Putamen (tissue), 1 donor: ENCODE results near the gene LARP4B.

Experiments
- DNase-seq: peaks from one replicate; pipeline ENCODE4 v3.0.0-alpha.2; 2016; ENCODE audit warnings: low spot score

The LARP4B gene

DNA sequence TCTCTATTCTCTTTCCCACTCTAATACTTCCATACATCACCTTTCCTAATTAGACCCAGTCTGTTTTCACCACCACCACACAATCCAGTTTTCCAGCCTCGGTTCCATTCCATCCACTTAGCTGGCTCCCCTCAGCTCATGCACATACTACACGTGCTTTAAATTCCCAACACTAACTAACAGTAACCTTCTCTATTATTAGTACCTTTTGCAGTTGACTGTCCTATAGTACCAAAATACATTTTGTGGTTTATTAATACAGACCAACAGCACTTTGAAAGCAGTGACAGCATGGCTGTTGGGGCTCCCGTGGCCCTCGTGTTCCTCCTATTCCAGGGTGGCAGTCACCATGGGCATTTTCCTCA, 64.9 kb downstream of the LARP4B start:
- no peak for DNase-seq

DNA sequence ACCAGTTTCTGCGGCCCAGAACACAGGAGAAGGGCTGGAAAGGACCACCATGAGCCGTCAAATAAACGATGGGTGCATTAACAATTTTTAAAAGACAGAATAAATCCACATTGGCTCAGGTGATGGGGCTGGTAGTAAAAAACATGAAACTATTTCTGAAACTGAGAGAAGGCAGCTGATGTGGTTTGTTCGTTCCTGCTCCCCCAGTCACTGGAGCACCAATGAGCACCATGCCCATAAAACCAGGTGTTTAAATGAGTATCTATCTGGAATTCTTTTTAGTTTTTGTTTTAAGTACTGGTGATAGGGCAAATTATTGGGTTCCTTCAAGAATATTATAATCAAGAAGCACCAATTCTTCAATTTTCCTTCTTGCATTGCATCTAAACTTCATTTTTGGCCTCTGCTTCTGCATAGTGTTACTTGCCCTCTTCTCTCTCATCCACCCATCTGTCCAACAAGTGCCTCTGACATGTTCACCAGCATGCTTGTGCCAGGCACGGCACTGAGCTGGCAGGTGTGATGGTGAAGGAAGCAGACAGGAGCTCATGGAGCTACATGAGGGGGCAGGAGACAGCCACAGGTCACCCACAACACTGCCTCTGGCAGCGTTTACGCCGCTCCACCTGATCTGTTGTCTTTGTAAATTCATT, 65.5 kb downstream of the LARP4B start:
- no peak for DNase-seq

DNA sequence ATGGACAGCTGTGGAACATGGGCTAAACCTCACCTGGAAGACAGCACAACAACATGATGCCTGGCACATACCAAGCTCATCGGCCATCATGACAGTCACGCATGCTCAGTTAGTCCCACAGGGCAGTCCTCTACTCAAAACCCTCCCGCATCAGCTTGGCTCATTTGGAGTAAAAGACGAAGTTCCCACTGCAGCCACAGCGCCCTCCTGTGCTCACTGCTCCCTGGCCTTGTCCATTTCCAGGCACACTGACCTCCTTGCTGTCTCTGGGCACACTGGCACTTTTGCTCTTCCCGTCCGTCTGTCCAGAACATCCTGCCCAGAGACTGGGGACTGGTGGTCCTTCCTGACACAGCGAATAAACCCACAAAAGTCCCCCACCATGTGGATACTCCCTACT, 66.2 kb downstream of the LARP4B start:
- DNase-seq = no peak

DNA sequence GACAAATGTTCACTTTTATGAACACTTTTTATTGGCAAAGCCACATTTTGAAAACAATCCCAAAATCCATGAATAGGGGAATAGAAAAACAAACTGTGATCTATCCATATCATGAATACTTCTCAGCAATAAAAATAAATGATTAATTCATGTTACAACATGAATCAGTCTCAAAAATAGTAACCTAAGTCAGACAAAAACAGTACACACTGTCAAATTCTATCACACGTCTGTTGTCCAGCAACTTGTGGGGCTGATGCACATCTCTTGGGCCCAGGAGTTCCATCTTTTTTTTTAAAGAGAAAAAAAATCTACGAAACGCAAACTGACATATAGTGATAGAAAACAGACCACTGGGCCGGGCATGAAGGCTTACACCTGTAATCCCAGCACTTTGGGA, 71.0 kb downstream of the LARP4B start:
- DNase-seq = no peak

DNA sequence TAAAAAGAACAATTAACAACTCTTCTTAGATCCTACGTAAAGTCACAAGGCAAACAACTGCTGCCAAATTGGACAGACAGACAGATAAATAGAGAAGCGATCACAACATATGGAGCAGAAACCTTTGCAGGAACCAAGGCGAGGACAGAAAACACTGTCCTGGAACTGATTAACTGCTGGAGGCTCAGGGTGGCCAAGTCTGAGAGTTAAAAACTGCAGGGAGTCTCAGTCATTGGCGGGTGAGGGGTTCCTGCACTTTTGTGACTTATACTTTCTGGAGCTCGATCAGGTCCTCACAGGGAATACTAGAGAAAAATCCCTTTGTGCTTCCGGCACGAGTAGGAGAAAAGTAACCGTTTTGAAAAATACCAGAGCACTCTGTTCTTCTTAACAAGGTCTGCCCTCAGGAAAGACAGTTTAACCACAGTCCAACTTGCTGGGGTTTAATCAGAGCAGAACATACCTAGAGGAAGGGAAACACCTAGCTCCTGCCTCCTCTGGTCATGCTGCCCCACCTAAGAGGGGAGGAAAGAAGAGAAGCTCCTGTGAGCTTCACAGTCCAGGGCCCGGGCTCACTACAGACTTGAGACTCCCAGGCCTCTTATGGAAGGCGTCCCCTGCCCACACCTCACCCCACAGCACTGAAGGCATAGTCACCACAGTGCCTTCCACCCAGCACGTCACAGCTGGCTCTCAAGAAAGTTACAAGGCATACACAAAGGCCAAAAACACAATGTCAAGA, 74.9 kb downstream of the LARP4B start:
- no peak for DNase-seq

DNA sequence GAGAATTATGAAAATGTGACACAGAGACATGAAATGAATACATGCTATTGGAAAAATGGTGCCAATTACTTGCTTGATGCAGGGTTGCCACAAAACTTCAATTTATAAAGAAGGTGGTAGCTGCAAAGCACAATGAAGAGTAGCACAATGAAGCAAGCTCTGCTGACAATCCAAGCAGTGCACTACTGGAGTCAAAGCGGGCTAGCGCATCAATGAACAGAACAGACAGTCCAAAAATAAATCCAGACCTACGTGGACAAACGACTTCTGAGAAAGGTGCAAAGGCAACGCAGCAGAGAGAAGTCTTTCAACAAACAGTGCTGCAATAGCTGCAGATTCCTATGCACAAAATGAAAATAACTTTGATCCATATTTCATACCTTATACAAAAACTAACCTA, 75.8 kb downstream of the LARP4B start:
- no peak for DNase-seq

DNA sequence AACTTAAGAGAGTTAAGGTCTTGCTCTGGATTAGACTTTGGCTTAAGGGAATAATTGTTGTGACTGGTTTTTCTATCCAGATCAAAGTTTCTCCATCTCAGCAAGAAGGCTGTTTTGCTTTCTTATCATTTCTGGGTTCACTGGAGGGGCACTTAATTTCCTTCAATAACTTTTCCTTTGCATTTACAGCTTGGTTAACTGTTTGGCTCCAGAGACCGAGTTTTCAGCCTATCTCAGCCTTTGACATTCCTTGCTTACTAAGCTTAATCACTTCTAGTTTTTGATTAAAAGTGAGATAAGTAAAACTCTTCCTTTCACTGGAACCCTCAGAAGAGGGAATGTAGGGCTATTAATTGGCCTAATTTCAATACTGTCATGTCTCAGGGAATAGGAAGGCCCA, 76.4 kb downstream of the LARP4B start:
- DNase-seq = no peak

DNA sequence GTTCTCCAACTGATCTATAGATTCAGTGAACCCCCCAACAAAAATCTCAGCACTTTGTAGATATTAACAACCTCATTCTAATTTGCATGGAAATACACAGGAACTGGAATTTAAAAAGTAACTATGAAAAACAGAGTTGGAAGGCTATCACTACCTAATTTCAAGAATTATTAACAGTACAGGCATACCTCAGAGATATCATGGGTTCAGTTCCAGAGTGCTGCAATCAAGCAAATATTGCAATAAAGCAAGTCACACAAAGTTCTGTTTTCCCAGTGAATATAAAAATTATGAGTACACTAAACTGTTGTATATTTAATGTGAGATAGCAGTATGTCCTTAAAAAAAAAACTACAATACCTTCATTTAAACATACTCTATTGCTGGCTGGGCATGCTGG, 78.5 kb downstream of the LARP4B start:
- no peak for DNase-seq

DNA sequence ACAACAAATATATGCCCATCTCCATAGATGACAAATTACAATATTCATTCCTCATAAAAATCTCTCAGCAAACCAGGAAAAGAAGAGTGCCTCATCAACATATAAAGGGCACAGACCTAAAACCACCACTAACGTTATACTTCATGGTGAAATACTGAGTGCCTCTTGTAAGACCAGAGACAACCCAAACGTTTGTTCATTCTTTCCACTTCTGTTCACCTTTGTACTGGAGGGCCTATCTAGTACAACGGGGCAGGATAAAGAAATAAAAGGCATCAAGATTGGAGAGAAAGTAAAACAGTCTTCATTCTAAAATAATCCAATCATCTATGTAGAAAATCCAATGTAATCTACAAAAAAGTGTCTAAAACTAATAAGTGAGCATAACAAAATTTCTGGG, 79.1 kb downstream of the LARP4B start:
- no peak for DNase-seq

DNA sequence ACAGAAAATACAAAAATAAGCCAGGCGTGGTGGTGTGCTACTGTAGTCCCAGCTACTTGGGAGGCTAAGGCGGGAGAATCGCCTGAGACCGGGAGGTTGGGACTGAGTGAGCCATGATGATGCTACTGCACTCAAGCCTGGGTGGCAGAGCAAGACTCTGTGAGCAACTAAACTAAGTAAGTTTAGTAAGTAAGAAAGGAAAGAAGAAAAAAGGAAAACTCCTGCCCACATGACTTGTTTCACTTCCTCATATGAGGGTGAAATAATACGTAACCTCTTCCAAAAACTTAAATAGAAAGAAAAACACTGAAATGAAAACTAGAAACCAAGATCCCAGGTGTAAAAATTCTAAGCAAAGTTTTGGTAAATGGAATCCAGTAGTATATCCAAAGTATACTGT, 79.6 kb downstream of the LARP4B start:
- no peak for DNase-seq

DNA sequence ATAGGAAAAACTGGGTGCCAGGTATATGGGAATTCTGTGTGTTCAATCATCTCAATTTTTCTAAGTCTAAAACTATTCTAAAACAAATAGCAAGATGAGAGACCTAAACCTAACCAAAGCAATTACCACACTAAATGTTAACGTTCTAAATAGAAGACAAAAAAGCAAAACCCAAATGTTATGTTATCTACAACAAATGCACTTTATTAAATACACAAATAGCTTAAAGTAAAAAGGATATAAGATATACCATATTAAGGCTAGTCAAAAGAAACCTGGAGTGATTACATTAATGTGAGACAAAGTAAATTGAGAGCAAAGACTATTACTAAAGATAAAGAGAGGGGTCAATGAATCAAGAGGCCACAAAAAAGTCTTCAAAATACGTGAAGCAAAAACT, 81.4 kb downstream of the LARP4B start:
- DNase-seq = no peak

DNA sequence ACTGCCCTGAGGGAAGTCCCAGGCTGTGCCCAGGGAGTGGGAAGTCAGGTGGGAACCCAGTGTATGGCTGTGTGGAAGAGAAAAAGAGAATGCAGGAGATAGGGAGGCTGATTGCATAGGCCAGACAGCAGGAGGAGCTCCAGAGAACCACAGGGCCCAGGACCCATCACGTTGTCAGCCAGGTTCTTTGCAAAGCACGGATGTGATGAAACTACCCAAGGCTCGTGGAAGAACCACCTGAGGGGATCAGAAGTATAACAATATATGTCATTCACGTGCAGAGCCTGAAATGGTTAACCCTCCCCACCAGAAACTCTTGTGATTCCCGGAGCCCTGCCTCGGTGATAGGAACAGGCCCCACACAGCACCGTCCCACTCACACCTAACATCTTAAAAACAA, 83.6 kb downstream of the LARP4B start:
- DNase-seq = no peak

DNA sequence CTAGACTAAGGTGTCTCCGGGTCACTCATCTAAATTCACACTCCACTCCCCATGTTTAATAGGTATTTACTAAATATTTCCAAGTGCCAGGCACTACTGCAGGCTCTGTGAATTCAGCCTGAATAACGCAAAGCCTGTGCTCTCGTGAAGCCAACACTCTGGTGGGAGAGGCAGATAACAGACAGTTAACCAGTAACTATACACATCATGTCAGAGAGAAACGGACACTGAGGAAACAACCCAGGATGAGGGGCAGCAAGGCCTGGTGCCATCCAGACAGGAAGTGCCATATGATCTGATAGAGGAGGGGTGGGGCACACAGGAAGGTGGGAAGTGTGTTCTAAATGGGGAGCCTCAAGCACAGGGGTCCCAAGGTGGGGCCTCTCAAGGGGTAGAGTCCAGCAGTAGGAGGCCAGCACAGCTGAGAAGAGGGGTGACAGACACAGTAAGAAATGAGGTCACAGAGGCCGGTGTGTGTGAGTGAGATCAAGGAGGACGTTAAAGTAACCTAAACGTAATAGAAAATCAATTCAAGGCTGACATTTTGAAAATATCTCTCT, 85.3 kb downstream of the LARP4B start:
- DNase-seq = no peak

DNA sequence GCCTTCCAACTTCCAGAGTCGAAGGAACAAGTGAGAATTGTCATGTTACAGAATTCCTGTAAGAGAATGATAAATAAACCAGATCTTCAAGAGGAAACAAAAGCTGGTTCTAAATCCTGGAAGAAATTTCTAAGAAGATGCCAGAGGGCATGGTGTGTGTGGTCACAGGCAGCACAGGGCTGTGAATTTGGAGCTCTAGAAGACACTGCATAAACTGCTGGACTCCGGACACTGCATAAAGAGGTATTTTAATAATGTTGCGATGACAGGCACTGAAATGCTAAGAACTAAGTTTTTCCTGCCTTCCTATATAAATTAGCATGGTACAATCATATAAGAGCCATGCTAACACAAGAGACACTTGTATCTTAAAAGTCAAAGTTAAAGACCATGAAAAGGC, 86.0 kb downstream of the LARP4B start:
- no peak for DNase-seq

DNA sequence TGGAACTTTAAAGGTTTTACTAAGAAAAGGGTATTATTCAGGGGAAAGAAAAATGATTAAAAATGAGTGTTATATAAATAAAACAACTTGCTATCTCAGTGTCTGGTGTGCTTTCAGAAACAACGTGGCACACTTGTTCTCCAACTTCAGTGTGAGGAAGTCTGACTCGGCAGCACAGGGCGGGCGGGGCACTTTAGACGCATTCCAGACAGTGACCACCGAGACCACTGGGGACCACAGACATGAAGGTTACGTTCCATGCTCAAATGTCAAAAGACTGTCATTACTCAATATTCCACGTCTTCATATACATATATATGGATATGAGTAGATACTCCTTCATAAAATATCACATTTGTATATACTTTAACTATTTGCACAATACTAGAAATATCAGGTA, 87.0 kb downstream of the LARP4B start:
- DNase-seq = no peak

DNA sequence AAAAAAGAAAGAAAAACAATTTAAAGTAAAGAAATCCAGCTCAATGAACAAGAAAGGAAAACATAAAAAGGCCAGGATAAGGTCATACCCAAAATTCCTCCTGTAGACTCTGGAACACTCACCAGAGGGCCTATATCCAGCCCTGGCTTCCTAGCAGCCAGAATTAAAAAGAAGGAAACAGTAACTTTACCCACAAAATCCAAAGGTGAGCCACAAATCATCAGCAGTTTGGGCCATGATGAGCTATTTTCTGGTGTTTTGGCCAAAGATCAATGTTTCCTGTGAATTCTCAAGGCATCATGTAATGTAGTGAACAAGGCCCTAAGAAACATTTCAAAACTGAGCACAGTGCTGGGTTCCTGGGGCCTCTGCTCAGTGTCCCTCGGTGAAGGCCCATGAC, 87.8 kb downstream of the LARP4B start:
- no peak for DNase-seq

DNA sequence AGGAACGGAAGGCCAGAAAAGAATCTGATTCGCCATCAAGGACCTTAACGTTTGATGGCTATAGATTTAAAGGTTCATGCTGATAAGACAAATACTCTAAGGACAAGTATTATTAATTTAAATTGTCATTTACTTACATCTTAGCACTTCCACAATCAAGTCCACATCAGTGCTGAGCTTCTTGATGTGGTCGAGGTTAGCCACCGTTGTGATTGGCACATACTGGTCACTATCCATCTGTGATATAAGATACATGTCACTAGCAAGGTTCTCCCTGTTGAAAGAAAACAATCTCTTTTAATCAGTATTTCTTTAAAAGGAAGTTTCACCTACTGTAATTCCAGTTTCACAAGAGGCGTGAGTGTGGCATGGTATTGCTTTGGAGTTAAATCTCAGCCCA, 88.7 kb downstream of the LARP4B start:
- DNase-seq = no peak

DNA sequence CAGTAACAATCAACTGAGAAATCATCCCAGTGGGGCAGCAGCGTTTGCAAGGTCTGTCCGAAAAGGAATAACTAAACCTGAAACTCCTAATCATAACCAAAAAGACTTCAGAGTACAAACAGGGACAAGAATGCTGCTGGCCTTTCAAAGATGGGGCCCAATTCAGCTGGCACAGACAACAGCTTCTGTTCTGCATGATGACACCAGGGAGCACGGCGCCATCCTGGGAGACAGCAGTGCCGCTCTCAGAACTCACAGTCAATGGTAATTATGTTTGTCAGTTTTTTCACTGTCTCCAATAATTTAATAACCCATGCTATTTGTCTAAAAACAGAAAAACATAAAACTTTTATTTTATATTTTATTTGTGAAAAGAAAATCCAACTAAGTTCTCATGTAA, 90.0 kb downstream of the LARP4B start:
- no peak for DNase-seq

DNA sequence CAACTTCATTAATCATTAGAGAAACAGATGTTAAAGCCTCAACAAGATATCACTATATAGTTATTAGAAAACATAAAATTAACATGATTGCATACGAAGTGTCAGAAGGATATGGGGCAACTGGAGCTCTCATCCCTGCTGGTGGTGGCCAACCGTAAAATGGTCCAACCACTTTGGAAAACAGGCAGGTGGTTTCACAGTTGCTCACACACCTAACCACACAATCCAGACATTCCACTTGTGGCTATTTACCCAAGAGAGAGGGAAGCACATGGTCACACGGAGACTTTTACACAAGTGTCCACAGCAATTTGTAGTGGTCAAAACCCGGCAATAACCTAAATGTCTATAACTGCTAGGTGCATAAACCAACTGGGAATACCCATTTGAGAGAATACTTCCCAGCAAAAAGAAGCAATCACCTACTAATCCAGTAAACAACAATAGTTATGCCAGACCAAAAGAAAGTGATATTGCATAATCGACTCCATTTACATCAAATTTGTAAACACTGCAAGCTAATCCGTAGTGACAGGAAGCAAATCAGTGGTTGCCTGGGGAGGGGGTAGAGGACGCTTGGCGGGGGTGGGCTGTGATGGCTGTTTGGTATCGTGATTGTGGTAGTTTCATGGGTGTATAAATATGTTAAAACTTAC, 91.8 kb downstream of the LARP4B start:
- no peak for DNase-seq

DNA sequence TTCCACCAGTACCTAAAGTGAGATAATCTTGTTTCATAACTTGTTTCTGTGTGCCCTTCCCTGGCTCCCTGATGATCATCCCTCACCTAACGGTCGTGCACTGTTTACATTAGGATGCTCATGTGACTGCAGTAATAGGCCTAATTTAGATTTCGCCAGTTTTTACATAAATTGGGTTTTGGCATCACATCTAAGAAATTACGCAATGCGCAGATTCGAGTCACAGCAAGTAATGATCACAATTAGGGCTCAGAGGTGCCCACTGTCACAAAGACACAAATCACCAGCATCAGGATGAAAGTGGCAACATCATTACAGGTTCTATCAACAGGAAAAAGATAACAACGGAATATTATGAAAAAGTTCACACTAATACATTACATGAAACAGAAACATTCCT, 94.7 kb downstream of the LARP4B start:
- DNase-seq = no peak

DNA sequence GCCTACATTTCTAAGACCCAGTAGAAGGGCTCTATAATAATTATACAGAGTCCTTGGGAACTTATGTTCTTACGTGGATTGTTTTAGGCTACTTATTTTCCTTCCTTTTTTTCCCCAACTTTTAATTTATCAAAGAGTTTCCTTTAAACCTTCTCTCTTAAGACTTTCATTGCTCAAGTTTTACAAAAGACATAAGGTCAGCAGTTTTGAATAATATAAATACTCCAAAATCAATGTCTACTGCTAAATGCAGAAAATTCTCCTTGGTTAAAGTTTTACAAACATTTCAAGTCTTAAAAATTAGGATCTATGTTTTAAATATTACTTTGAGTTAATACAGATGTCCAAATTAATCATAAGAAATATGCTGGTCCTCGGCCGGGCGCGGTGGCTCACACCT, 97.0 kb downstream of the LARP4B start:
- DNase-seq = no peak

DNA sequence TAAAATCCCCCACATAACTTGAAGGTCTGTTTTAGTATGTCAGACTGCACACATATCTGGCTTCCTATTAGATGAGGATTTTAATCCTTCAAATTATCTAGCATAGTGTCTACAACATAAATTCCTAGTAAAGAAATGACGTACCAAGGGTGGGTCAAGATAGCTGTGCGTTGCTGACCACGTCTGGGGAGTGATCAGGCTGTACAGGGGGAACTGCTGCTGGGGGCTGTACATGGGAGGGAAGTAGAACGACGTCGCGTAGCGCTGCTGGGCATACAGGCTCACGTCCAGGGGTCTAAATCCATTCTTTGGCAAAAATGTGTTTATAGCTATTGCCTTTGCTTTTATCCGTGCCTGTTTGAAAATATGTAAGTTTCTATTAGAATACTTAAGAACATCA, 102.3 kb downstream of the LARP4B start:
- DNase-seq = no peak

DNA sequence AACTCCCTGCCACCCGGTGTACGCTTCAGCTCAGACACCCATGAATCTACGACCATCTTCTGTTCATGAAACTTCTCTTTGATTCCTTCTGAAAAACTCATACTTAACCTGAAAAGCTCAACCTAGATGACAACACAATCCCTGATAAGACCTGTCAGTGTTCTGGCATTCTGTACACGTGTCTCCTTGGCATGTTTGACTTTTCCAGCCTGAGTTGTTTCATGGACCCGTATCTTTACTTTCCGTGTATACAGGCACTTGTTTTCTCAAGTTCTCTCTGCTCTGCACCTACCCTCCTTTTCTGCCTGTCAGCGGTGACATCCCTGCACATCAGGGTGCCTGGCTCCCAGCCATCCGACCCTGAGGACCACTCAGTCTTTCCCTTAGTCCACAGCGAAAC, 103.3 kb downstream of the LARP4B start:
- DNase-seq = no peak
